ENCODE measurements around the gene PPM1G.

Gene PPM1G

DNA sequence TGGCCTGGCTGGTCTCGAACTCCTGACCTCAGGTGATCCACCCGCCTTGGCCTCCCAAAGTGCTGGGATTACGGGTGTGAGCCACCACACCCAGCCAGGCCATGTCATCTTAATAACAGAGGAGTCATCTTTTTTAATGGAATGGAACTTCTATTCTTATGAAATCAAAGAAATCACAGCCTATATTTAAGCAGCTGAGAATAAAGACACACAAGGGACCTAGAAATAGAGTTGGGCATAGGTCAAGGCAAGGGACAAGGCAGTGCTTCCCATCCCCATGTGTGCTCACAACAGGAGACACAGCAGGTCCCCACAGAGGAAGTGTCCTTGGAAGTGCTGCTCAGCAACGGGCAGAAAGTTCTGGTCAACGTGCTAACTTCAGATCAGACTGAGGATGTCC lies 35.8 kb downstream of the PPM1G start:
- H3K27me3 ChIP-seq (ENCODE audit: control insufficient read depth, insufficient read depth, low read length), result no peaks in the 10 kb centered on the region
- H3K4me1 ChIP-seq (ENCODE audit: control insufficient read depth, insufficient read depth, low read length), result peaks cover 3% of the 10 kb centered on the region
- no peak overlapping the region for H3K4me3 ChIP-seq (ENCODE audit: low read length)
- H3K27ac ChIP-seq (ENCODE audit: low read length), result no peak overlapping the region
- no CpG with 5 or more reads among the region's 5 CpGs for WGBS (ENCODE audit: insufficient coverage, insufficient read length)
- no peaks in the 10 kb centered on the region for H3K9me3 ChIP-seq (ENCODE audit: control insufficient read depth, insufficient read depth, low read length)
- no peak for DNase-seq (ENCODE audit: low read depth, low spot score)
- peaks cover 40% of the 10 kb centered on the region for H3K36me3 ChIP-seq (ENCODE audit: control insufficient read depth, insufficient read depth, low read length)

DNA sequence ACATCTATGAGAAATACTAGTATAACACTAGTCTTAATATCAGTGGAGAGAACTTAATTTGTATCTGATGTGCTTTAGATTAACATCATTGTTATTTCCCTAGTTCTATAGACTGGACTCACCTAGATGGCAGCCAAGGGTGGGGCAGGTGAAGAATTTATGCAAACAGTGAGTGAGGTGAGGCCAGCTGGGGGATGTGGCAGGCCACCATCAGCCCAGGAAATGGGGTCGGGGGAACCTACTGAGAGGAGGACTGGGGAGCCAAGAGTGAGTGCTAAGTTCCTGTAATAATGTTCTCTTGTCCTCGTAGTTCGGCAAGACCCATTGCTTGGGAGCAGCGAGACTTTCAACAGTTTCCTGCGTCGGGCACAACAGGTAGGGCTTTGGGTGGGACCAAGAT lies 36.5 kb downstream of the PPM1G start:
- WGBS (ENCODE audit: insufficient coverage, insufficient read length), result no CpG with 5 or more reads among the region's 6 CpGs
- Histone ChIP-seq H3K9me3 (ENCODE audit: control insufficient read depth, insufficient read depth, low read length) (no peaks in the 10 kb centered on the region), H3K4me1 (ENCODE audit: control insufficient read depth, insufficient read depth, low read length) (peaks cover 3% of the 10 kb centered on the region), H3K27ac (ENCODE audit: low read length) (no peak overlapping the region), H3K4me3 (ENCODE audit: low read length) (no peak overlapping the region), H3K36me3 (ENCODE audit: control insufficient read depth, insufficient read depth, low read length) (peaks cover 36% of the 10 kb centered on the region), H3K27me3 (ENCODE audit: control insufficient read depth, insufficient read depth, low read length) (no peaks in the 10 kb centered on the region)
- DNase-seq (ENCODE audit: low read depth, low spot score), result no peak

DNA sequence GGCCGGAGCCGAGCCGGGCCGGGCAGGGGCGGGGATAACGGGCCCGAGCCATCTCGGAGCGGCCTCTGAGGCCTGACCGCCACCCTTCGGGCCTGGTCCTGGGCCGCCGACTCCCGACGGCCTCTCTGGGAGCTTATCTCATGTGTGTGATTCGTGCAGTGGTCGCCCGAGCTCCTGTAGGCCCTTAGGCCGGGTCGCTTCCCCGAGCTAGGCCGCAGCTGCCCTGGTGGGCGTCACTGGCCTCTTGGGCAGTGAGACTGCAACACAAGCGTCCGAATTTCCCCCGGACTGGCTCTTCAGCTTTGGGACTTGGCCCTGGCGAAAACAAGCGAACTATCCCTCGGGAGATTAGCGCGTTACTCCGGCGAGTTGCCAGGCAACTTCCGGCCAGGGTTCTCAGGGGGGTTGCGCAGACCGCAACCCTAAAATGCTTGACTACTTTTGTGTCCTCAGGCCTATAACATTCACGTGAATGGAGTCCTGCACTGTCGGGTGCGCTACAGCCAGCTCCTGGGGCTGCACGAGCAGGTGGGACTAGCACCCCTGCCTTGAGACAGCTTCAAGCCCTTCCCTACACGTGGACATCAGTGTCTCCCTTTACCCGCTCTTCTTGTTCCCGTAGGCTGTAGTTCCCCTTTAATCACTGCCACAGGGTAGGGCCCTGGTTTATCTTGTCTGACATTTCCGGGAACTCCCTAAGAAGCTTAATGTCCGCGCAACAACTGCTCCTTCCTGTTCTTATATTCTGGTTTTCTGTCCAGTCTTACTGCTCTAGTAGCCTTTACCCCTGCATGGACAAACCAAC lies 38.4 kb downstream of the PPM1G start:
- no peak for DNase-seq (ENCODE audit: low read depth, low spot score)
- Histone ChIP-seq H3K36me3 (ENCODE audit: control insufficient read depth, insufficient read depth, low read length) (peaks cover 32% of the 10 kb centered on the region), H3K4me3 (ENCODE audit: low read length) (peak overlapping the region; percentile 95), H3K9me3 (ENCODE audit: control insufficient read depth, insufficient read depth, low read length) (no peaks in the 10 kb centered on the region), H3K27ac (ENCODE audit: low read length) (no peak overlapping the region), H3K4me1 (ENCODE audit: control insufficient read depth, insufficient read depth, low read length) (peaks cover 3% of the 10 kb centered on the region), H3K27me3 (ENCODE audit: control insufficient read depth, insufficient read depth, low read length) (no peaks in the 10 kb centered on the region)
- no CpG with 5 or more reads among the region's 46 CpGs for WGBS (ENCODE audit: insufficient coverage, insufficient read length)

DNA sequence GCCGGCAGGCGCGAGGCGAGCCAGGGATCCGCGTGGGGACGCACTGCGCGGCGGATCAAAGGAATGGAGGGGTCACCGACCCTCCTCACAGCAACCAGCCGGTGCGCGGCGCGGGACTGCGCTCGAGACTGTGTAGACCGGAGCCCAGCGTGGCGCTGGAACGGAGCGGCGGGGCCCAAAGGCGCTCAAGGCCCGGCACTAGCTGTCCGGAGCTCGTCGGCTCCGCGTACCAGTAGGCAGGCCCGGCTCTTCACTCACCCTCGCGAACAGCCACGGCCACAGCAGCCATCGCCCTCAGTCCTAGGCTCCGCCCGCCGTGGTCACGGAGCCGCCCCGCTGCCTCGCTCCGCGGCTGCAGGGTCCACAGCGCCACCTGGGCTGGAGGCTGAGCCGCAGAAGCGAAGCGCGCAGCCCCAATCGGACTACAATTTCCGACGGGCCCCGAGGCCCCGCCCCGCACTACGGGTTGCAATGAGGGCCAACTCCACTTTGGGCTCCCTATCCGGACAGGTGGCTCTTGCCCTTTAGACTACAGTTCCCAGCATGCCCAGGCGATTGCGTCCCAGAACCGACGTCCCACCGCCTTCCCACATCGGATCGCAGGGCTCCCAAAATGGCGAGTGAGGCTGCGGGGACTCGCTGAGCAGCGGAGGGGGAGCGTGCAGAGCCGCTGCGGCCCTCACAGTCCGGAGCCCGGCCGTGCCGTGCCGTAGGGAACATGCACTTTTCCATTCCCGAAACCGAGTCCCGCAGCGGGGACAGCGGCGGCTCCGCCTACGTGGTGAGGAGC lies 39.2 kb downstream of the PPM1G start, which contains the start of the genes EIF2B4 and SNX17:
Gene EIF2B4, minus strand, starts transcription at position 313 of the 790 bp plus-strand sequence. Its CDS starts 24 bp downstream, at position 289.
Gene SNX17, plus strand, starts transcription at position 591 of the 790 bp plus-strand sequence. Its CDS starts 128 bp downstream, at position 719.
- Histone ChIP-seq H3K27me3 (ENCODE audit: control insufficient read depth, insufficient read depth, low read length) (no peaks in the 10 kb centered on the region), H3K9me3 (ENCODE audit: control insufficient read depth, insufficient read depth, low read length) (no peaks in the 10 kb centered on the region), H3K36me3 (ENCODE audit: control insufficient read depth, insufficient read depth, low read length) (peaks cover 27% of the 10 kb centered on the region), H3K27ac (ENCODE audit: low read length) (no peak within 1 kb of the TSS), H3K4me3 (ENCODE audit: low read length) (peak within 1 kb of the TSS; percentile 95), H3K4me1 (ENCODE audit: control insufficient read depth, insufficient read depth, low read length) (peaks cover 3% of the 10 kb centered on the region)
- WGBS (ENCODE audit: insufficient coverage, insufficient read length), result no CpG with 5 or more reads among the region's 85 CpGs
- DNase-seq (ENCODE audit: low read depth, low spot score), result peak; percentile 95

DNA sequence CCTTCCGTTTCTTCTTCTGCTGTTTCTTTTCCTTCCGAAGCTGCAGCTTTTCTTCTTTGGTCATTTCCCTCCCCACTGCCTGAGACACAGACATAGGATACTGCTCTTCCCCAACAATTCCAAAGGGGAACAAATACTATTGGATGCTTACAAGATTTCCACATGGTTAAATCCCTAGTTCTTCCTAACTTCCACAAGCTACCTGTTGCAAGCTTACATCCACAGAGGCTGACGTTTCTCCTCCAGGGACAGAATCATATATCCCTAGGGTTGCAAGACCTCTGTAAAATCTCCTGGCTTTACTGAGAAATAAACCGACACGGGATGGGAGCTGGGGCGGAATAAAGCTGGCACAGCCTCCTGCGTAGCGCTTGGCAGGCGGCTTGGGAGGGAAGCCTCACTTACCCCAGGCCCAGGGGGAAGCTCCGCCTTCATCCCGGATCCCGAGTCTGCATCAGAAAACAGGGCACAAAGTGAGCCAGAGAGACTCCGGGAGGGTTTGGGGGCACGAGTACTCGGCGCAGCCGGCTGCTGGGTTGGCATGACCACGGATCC lies 39.8 kb downstream of the PPM1G start:
- peak overlapping the region; percentile 95 for H3K4me3 ChIP-seq (ENCODE audit: low read length)
- WGBS (ENCODE audit: insufficient coverage, insufficient read length), result no CpG with 5 or more reads among the region's 18 CpGs
- H3K9me3 ChIP-seq (ENCODE audit: control insufficient read depth, insufficient read depth, low read length), result no peaks in the 10 kb centered on the region
- peaks cover 26% of the 10 kb centered on the region for H3K36me3 ChIP-seq (ENCODE audit: control insufficient read depth, insufficient read depth, low read length)
- H3K27ac ChIP-seq (ENCODE audit: low read length), result no peak overlapping the region
- DNase-seq (ENCODE audit: low read depth, low spot score), result no peak
- H3K27me3 ChIP-seq (ENCODE audit: control insufficient read depth, insufficient read depth, low read length), result no peaks in the 10 kb centered on the region
- H3K4me1 ChIP-seq (ENCODE audit: control insufficient read depth, insufficient read depth, low read length), result peaks cover 3% of the 10 kb centered on the region

DNA sequence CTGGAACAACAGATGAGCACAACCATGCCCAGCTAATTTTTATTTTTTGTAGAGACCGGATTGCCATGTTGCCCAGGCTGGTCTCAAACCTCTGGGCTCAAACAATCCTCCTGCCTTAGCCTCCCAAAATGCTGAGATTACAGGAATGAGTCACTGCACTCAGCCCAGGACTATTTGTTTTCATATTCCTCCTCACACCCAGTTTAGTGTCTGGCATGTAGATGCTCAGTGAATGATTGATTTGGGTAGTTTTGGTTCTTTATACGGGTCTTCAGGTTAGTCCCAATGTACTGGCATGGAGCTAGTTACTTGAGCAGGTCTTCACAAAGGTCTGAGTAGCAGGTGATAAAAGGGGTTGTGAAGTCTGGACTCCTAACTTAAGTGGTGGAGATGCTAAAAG lies 45.5 kb downstream of the PPM1G start:
- Histone ChIP-seq H3K4me3 (ENCODE audit: low read length) (no peak overlapping the region), H3K27me3 (ENCODE audit: control insufficient read depth, insufficient read depth, low read length) (no peaks in the 10 kb centered on the region), H3K36me3 (ENCODE audit: control insufficient read depth, insufficient read depth, low read length) (peaks cover 29% of the 10 kb centered on the region), H3K27ac (ENCODE audit: low read length) (no peak overlapping the region), H3K9me3 (ENCODE audit: control insufficient read depth, insufficient read depth, low read length) (no peaks in the 10 kb centered on the region), H3K4me1 (ENCODE audit: control insufficient read depth, insufficient read depth, low read length) (no peaks in the 10 kb centered on the region)
- DNase-seq (ENCODE audit: low read depth, low spot score), result no peak
- WGBS (ENCODE audit: insufficient coverage, insufficient read length), result no CpG with 5 or more reads among the region's 2 CpGs

DNA sequence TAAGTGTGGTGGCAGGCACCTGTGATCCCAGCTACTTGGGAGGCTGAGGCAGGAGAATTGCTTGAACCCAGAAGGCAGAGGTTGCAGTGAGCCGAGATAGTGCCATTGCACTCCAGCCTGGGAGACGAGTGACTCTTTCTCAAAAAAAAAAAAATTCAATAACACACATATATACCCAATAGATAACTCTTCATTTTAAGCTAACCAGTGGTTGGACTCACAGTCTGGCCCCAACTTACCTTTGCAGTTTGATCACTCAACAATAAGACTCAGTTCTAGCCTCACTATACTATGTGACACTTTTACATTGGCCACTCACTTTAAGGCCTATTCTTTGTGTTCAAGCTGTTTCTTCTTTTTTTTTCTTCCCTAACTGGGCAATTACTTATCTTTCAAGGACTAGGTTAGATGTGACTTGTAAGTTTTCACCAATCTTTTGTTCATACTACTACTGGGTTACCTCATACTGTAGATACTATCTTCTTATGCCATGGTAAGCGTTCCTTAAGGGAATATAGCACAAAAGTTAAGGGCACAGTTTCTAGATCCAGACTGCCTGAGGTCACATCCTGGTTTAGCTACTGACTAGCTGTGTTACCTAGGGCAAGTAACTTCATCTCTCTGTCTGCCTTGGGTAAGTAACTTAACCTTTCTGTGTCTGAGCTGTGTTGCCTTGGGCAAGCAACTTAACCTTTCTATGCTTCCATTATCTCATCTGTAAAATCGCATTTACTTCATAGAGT lies 46.5 kb downstream of the PPM1G start:
- DNase-seq (ENCODE audit: low read depth, low spot score), result no peak
- H3K27me3 ChIP-seq (ENCODE audit: control insufficient read depth, insufficient read depth, low read length), result no peaks in the 10 kb centered on the region
- H3K4me3 ChIP-seq (ENCODE audit: low read length), result no peak overlapping the region
- no CpG with 5 or more reads among the region's 4 CpGs for WGBS (ENCODE audit: insufficient coverage, insufficient read length)
- H3K27ac ChIP-seq (ENCODE audit: low read length), result no peak overlapping the region
- H3K9me3 ChIP-seq (ENCODE audit: control insufficient read depth, insufficient read depth, low read length), result no peaks in the 10 kb centered on the region
- no peaks in the 10 kb centered on the region for H3K4me1 ChIP-seq (ENCODE audit: control insufficient read depth, insufficient read depth, low read length)
- peaks cover 26% of the 10 kb centered on the region for H3K36me3 ChIP-seq (ENCODE audit: control insufficient read depth, insufficient read depth, low read length)

DNA sequence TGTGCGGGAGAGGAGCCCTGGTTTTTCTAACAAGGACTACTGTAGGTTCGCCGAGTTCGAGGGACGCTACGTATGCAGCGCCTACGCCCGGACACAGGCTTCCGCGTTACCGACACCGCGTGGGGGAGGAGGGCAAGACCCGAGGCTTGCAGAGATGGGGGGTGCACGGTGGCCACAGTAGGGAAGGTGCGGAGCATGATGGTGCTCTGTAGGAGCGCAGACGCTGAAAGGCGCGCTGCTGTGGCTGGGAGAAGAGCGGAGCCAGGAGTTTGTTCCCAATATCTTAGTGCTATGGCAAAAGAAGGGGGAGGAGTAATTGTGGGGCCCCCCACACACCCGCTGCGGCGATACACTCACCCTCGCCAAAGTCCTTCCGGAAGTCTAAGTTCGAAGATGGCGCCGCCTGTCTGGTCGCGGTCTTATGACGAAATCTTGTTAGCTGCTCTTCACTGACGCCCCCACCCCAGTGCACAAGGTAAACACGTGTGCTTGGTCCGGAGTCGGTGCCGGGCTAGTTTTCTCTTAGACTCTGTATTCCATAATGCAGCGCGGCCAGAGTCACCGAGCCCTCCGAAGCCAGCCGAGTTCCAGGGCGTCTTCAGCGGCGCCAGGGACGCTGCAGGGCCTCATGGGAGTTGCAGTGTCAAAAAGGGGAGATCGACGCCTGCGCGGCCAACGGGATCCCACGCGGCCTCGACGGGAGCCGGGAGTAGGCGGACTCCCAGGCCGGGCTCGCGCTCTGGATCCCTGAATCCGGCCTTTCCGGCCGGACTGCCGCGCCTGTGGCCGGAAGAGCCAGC lies 52.8 kb downstream of the PPM1G start, which contains the start of gene GTF3C2:
Gene GTF3C2, minus strand, starts transcription at position 383 of the 800 bp plus-strand sequence. CDS start 13,210 bp downstream, outside the sequence.
- peak within 1 kb of the TSS; percentile 63 for H3K4me3 ChIP-seq (ENCODE audit: low read length)
- WGBS (ENCODE audit: insufficient coverage, insufficient read length), result no CpG with 5 or more reads among the region's 67 CpGs
- no peaks in the 10 kb centered on the region for H3K27me3 ChIP-seq (ENCODE audit: control insufficient read depth, insufficient read depth, low read length)
- H3K36me3 ChIP-seq (ENCODE audit: control insufficient read depth, insufficient read depth, low read length), result no peaks in the 10 kb centered on the region
- DNase-seq (ENCODE audit: low read depth, low spot score), result peak; percentile 96
- H3K4me1 ChIP-seq (ENCODE audit: control insufficient read depth, insufficient read depth, low read length), result no peaks in the 10 kb centered on the region
- no peaks in the 10 kb centered on the region for H3K9me3 ChIP-seq (ENCODE audit: control insufficient read depth, insufficient read depth, low read length)
- H3K27ac ChIP-seq (ENCODE audit: low read length), result no peak within 1 kb of the TSS

DNA sequence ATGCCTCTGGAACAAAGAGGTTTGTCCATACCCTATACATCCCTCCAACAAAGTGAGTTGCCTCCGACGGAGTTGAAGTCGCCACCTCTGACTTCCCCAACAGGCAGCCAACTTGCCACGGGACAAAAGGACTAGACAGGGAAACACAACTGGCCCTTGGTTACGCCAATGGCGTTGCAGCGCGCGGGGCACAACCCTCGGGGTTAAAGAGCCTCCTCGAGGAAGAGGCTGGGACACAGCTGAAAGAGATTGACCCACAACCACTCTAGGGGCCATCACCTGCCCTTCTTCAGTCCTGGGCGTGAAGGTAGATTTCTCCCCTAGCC lies 53.4 kb downstream of the PPM1G start:
- no CpG with 5 or more reads among the region's 12 CpGs for WGBS (ENCODE audit: insufficient coverage, insufficient read length)
- Histone ChIP-seq H3K27ac (ENCODE audit: low read length) (no peak overlapping the region), H3K4me3 (ENCODE audit: low read length) (peak overlapping the region; percentile 63), H3K9me3 (ENCODE audit: control insufficient read depth, insufficient read depth, low read length) (no peaks in the 10 kb centered on the region), H3K4me1 (ENCODE audit: control insufficient read depth, insufficient read depth, low read length) (no peaks in the 10 kb centered on the region), H3K36me3 (ENCODE audit: control insufficient read depth, insufficient read depth, low read length) (no peaks in the 10 kb centered on the region), H3K27me3 (ENCODE audit: control insufficient read depth, insufficient read depth, low read length) (no peaks in the 10 kb centered on the region)
- no peak for DNase-seq (ENCODE audit: low read depth, low spot score)

All from iPS DF 6.9 (cell line).